Omental fat pad (tissue), 4 donors: Measurements from ENCODE around the gene GTF2H2. TPM values are rescaled to one million over a fixed set of nuclear protein-coding genes. Genes with fewer than 3 reads are reported as not detected.
"Not testable (repeated sequence)": the region's sequence is repeated elsewhere in the genome, so short reads cannot be mapped to it uniquely, and the experiment has no call there.

Experiments used
- ATAC-seq: fragments of 150-250 bp; one replicate; pipeline ENCODE4 v1.9.1; 2016; ENCODE audit warnings: mild to moderate bottlenecking, moderate library complexity; ENCODE audit not compliant: low FRiP score
- DNase-seq: peaks from one replicate; pipeline ENCODE4 v3.0.0-alpha.2; 2019; ENCODE audit warnings: low spot score
- CTCF ChIP-seq, 3 donors: fragments of 450-650 bp; IDR thresholded peaks; one replicate each; pipeline ENCODE4 v1.5.1; 2016 to 2017; ENCODE audit warnings: antibody characterized with exemption in 3 of 3, mild to moderate bottlenecking in 3 of 3, moderate library complexity in 2 of 3
- total RNA-seq, 4 donors: library from RNA; depleted of rRNA; stranded (reverse); fragments of >200 nt; gene quantifications; one replicate each; pipeline ENCODE4 v1.1.0, GENCODE V29; 2016

The GTF2H2 gene
- total RNA-seq, 4 donors from 2014 or later = 7.9 to 37.2 (median 16.1) TPM

GRCh38 chr5:71018376-71019005 lies 49.0 kb downstream of the GTF2H2 start:
- not testable (repeated sequence) for ATAC-seq, DNase-seq

DNA sequence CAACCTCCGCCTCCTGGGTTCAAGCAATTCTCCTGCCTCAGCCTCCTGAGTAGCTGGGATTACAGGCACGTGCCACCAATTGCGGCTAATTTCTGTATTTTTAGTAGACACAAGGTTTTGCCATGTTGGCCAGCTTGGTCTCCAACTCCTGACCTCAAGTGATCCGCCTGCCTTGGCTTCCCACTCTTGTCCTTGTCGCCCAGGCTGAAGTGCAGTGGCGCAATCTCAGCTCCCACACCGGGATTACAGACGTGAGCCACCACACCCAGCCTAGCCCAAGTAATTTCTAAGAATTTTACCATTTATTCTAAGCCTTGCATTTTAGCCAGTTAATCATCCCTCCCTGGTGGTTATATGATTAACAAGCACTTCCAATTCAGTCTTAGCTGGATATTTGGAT lies 53.3 kb downstream of the GTF2H2 start:
- TF ChIP-seq CTCF (IDR thresholded peaks at IDR 0.05) = no peak
- DNase-seq (no peak), ATAC-seq (no peak)

GRCh38 chr5:71013575-71013974 lies 53.9 kb downstream of the GTF2H2 start:
- no peak for ATAC-seq
- TF ChIP-seq CTCF (IDR thresholded peaks at IDR 0.05) = no peak
- no peak for DNase-seq

GRCh38 chr5:71011194-71011792 lies 56.2 kb downstream of the GTF2H2 start:
- no peak for TF ChIP-seq CTCF (IDR thresholded peaks at IDR 0.05)
- DNase-seq (no peak), ATAC-seq (no peak)

- not testable (repeated sequence) for ATAC-seq
Measured at GRCh38 chr5:71006983-71007382, 60.5 kb downstream of the GTF2H2 start.

More at GRCh38 chr5:71006983-71007382, 60.5 kb downstream of the GTF2H2 start:
- DNase-seq = not testable (repeated sequence)

Other genes with a start within 250 kb of the GTF2H2 start
- gene SERF1A, start 167.0 kb downstream of the GTF2H2 start, total RNA-seq = 10 to 100 TPM in 1 of 4 donors, 1 to 10 TPM in 3; 2.9 to 29.0 (median 6.8) TPM
- gene SMN1, start 142.6 kb downstream of the GTF2H2 start, total RNA-seq = 10 to 100 TPM; 22.5 to 46.5 (median 34.4) TPM
- gene NAIP, start 42.3 kb downstream of the GTF2H2 start, total RNA-seq = 10 to 100 TPM; 14.7 to 70.3 (median 38.8) TPM